GM12891 (cell line): ENCODE results near the gene GRIK4.

Source experiments
- DNase-seq: peaks from one replicate; pipeline ENCODE4 v3.0.0; 2011; ENCODE audit warnings: low spot score; ENCODE audit not compliant: insufficient read length
- FAIRE-seq: peaks from 2 replicates; lab custom pipeline; 2011; peaks lifted over from hg19 to GRCh38; lab: Jason Lieb, UNC
- PAX5 ChIP-seq: IDR thresholded peaks from 2 replicates; pipeline ENCODE4 v1.6.1; 2011; ENCODE audit warnings: low read length, moderate library complexity, mild to moderate bottlenecking; ENCODE audit not compliant: insufficient read depth, severe bottlenecking
- POLR2A ChIP-seq: IDR thresholded peaks from 2 replicates; pipeline ENCODE4 v1.6.1; 2011; ENCODE audit warnings: low read depth, low read length, control low read depth
- POLR2AphosphoS5 ChIP-seq: IDR thresholded peaks from 2 replicates; pipeline ENCODE4 v1.6.1; 2011; ENCODE audit warnings: low read depth, low read length, control low read depth
- POU2F2 ChIP-seq: IDR thresholded peaks from 2 replicates; pipeline ENCODE4 v1.6.1; 2011; ENCODE audit warnings: low read depth, mild to moderate bottlenecking, control low read depth, low read length, moderate library complexity
- SPI1 ChIP-seq: IDR thresholded peaks from 2 replicates; pipeline ENCODE4 v1.6.1; 2011; ENCODE audit warnings: low read depth, low read length, control low read depth
- TAF1 ChIP-seq: IDR thresholded peaks from 2 replicates; pipeline ENCODE4 v1.6.1; 2011; ENCODE audit warnings: low read depth, low read length, control low read depth

Gene GRIK4

GRCh38 chr11:120818097-120818496 lies 306.5 kb downstream of the GRIK4 start:
- TF ChIP-seq TAF1, result no peak
- DNase-seq, result no peak
- no peak for FAIRE-seq

DNA sequence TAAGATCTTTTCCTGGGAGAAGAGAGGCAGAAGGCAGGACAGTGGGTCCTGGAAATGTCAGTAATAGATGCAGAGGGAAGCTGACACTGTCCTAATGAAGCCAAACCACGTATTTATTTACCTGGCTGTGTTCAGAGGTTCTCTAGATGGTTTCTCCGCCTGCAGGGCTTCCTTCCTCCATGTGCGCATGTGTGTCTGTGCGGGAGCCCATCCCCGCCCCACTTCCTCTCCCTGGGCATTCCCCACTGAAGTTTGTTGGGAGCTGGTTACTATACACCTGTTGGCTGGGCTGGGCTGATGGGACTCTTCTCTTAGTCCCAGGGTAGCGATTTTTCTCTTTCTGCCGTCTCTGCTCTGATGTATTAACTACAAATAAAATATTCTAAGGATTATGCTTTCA lies 307.5 kb downstream of the GRIK4 start:
- no peak for DNase-seq

GRCh38 chr11:120819437-120820365 lies 308.2 kb downstream of the GRIK4 start:
- DNase-seq (no peak), FAIRE-seq (no peak)
- no peak for TF ChIP-seq TAF1
- no peak for TF ChIP-seq POU2F2
- no peak for TF ChIP-seq PAX5
- TF ChIP-seq SPI1, result no peak
- no peak for TF ChIP-seq POLR2A
- TF ChIP-seq POLR2AphosphoS5, result no peak

More for the DNA sequence above, 307.5 kb downstream of the GRIK4 start:
- TF ChIP-seq SPI1, result peak; percentile 64
- no peak for TF ChIP-seq POLR2A
- no peak for TF ChIP-seq POU2F2
- no peak for FAIRE-seq

- TF ChIP-seq POU2F2, result no peak
- no peak for TF ChIP-seq TAF1
- TF ChIP-seq PAX5, result no peak
- TF ChIP-seq POLR2AphosphoS5, result no peak
- no peak for TF ChIP-seq POLR2A
- TF ChIP-seq SPI1, result no peak
- FAIRE-seq (no peak), DNase-seq (no peak)
Measured at GRCh38 chr11:120823159-120823558, 311.6 kb downstream of the GRIK4 start.

DNA sequence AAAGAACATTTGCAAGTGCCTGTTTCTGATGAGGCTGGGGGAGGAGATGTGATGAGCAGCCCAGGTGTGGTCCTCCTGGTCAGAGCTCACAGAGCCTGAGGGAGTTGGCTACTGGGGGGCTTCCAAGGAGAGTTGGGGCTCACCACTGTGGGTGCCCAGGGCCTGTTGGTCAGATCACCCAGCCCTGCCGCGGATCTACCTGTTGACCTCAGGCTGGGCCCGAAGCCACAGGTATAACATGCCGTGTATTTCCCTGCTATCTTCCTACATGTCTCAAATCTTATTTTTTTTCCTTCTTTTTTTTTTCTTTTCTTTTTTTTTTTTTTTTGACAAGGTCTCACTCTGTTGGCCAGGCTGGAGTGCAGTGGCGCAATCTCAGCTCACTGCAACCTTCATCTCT lies 312.7 kb downstream of the GRIK4 start:
- FAIRE-seq (no peak), DNase-seq (no peak)
- TF ChIP-seq TAF1 (no peak), POLR2A (no peak), POLR2AphosphoS5 (no peak), SPI1 (no peak), POU2F2 (no peak), PAX5 (no peak)

DNA sequence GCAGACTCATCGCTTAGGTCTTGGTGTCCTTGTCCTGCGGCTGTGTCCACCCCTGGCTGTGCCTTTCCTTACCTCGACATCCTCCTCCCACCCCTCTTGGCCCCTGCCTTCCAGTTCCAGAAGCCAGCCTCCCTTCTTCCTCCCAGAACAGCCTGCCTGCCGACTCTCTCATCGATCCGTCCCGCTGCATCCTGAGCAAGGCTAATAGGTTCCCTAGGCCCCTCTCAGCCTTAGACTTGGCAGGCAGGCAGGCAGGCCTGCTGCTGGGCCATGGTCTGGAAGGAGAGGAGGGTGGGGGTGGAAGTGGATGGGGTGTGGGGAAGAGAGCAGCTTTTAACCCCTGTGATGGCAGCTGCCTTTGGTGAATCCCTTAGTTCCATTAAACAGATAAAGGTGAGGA lies 315.6 kb downstream of the GRIK4 start:
- FAIRE-seq (no peak), DNase-seq (no peak)
- TF ChIP-seq SPI1, result no peak
- TF ChIP-seq POLR2AphosphoS5, result no peak
- no peak for TF ChIP-seq POLR2A
- no peak for TF ChIP-seq POU2F2
- no peak for TF ChIP-seq PAX5
- TF ChIP-seq TAF1, result no peak

DNA sequence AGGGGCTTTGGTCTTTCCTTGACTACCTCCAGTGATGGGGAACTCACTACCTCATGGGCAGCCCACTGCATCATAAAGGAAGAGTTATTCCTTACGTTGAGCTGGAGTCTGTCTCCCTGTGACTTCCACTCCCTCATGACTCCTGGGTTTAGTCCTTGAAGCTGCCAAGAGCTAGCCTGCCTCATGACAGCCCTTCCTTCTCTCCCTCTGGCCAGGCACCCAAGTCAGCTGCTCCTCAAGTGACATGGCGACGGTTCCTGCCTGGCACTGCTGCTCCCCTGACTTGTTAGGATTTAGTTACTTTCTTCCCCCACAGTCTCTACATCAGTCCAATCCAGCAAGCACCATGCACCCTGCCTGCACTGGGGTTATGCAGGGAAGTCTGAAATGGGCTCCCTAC lies 316.3 kb downstream of the GRIK4 start:
- FAIRE-seq (no peak), DNase-seq (no peak)
- no peak for TF ChIP-seq POU2F2
- no peak for TF ChIP-seq TAF1
- TF ChIP-seq SPI1, result no peak
- no peak for TF ChIP-seq POLR2AphosphoS5
- no peak for TF ChIP-seq POLR2A
- no peak for TF ChIP-seq PAX5

DNA sequence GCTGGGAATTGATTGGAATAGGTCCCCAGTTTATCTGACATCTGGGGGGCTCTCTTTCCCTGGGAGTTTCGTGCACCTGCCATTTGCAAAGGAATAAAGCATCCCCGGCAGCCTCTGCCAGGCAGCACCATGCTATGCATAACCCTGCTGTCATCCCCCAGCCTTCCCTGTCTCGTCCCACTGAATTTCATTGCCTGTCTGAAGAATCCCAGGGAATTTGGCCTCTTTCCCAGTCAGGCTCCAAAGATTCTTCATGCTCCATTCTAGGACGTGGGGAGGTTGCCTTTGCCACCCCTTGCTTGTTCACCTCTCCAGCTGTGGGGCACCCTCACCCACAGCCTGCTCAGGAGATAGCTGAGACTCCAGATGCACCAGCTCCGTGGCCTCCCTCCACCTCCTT lies 317.3 kb downstream of the GRIK4 start:
- no peak for TF ChIP-seq SPI1
- no peak for TF ChIP-seq PAX5
- no peak for TF ChIP-seq POLR2A
- no peak for TF ChIP-seq TAF1
- TF ChIP-seq POU2F2, result no peak
- no peak for TF ChIP-seq POLR2AphosphoS5
- DNase-seq (no peak), FAIRE-seq (no peak)

DNA sequence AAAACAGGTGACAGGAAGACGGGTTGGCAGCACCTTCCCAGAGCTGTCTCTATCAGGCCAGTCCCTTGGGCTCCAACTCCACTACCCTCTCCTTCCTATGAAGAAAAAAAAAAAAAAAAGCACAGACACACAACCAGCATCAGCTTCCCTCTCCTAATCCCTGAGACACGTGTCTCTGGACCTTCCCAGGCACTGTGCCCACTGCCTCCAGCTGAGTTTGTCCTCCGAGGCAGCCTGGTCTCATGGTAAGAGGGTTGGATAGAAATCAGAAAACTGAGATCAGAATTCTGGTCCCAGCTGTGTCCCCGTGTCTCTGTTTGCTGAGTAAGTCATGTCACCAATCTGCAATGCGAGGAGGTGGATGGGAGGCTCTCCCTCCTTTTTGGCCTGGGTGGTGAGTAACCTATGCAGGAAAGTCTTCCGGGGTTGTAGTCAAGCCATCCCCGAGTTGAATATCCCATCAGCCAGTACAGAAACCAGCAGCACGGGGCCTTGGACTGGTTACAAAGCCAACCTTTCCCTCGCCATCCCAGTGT lies 318.6 kb downstream of the GRIK4 start:
- FAIRE-seq, result no peak
- TF ChIP-seq POU2F2, result no peak
- DNase-seq, result no peak

- FAIRE-seq, result peak; percentile 26
Measured at GRCh38 chr11:120832481-120833238, 321.1 kb downstream of the GRIK4 start.

More at GRCh38 chr11:120832481-120833238, 321.1 kb downstream of the GRIK4 start:
- DNase-seq, result no peak
- TF ChIP-seq POU2F2 (no peak), TAF1 (no peak), SPI1 (peak; percentile 68), POLR2A (no peak)
